CD4-positive, alpha-beta T cell treated with Interleukin-17A for 4 hours (primary cell): ENCODE data around the gene TMEM158.

Source experiments
- DNase-seq: peaks from one replicate; pipeline ENCODE4 v3.0.0-alpha.2; 2020; ENCODE audit warnings: mixed read lengths

The TMEM158 gene

DNA sequence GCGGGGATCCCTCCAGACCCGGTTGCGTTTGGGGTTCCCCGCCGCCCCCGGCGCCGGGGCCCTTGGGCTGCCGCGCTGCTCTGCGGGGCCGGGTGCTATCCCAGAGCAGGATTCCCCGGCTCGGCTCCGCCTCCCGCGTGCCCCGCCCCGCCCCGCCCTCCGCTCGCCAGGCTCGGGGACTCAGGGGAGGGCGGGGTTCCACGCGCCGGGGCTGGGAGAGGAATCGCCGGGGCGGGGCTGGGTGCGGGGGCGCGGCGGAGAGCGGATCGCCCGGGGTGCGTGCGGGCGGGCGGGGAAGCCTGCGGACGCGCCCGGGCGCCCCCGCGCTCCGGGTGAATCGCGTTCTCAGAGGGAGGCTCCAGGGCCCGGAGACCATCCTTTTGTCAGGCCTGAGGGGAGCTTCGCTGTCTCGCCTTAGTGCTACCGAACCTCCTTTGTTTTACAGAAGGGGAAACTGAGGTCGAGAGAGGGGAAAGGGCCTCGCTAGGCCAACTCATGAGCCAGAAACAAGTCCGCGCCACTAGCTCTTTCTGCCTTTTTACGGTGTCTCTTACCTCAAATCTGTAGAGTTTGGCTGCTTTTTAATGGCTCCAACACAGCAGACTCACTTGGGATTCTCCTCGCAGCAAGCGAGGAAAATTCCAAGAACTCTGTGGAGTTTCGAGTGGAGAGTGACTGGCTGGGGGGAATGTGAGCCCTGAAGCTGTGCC is at the start of gene TMEM158:
Gene TMEM158, minus strand, starts transcription at position 82 of the 710 bp plus-strand sequence. CDS start 260 bp downstream, outside the sequence.
- DNase-seq = peak; percentile 88

DNA sequence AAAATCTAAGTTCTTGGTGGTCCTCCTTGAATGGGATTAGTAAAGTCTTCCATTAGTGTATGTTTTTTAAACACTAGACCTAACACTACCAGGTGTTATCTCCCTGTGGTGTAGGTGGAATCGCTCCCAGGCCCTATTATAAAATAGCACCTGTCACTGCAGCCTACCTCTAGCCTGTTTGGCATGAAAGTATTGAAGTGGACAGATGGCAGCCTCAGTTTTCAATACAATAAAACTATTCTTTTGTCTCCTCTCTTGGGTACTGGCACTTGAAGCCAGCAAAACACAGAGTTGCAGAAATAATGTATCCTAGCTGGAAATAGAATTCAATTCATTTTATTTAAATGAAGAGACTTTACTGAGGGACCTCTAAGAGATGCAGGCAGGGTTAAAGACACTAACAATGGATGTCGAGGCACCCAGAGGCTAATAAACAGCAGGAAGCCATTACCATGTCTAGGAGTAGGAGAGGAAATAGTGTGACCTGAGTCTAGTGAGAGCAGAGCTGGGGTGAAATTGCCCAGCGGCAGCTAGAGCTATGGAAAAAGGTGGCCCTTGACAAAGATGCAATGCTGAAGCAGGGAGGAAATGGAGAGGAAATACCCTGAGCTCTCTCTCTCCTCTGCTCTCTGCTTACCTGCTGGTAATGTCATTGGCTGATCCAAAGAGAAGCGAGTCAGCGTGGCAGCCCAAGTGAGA is 49.1 kb upstream of the TMEM158 start:
- DNase-seq = no peak

DNA sequence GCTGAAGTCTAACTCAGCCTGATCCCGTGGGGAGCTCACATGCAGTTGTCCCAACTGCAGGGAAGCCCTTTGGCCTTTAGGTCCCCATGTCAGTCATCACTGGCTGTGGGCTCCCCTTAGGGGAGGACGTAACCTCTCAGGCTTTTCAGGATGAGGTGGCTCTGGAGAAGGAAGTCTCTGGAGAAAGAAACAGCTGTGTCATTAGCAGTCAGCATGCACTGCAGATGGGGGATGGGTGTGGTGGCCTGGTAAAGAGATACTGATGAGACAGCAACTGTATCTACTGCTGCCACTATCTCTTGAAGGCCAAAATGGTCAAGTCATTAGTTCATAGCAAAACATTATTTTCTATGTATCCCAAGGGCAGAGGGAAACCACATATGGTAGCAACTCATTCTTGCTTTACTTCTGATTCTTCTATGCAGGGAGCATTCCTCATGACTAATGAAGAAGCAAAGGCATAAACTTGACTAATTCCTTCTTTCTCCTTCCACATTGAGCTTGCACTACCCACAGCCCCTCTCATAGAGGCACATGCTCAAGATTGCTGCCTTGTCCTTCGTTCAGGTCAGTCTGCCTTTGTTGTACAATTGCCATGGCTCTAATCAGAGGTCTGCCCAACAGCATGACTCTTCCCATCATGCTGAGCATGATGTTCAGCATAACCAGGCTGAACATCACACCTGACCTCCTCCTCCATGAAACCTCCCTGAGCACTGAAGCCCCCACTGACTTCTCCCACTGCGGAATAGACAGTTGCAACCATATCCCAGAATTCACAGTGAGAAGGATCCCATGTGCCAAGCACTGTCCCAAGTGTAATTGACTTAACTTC is 47.8 kb upstream of the TMEM158 start:
- no peak for DNase-seq

DNA sequence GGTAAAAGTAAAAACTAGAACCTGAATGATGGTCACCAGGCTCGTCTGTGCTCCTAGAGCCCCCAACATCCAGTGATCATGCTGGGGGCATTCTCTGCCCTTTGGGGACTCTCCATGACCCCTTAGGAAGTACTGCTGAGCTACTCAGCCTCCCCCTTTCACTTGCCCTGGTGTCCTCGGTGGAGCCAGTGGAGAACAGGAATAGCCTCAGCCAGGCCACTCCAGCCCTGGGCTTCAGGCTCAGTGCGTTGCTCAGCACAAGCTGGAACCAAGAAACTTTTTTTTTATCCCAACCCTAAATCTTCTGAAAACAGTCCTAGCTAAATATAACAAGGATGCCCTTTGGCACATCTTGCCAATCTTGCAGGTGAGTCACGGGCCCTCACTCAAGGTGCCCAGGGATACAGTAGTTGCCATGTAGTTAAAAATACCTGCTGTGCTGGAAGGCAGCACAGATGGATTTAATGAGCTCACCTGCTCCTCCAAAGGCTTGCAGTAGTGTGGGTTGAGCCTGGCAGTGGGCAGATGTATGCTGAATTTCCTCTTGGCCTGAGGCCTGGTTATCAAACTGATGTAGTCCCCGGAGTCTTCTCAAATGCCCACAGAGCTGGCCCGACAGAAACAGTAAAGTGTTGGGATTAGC is 46.9 kb upstream of the TMEM158 start:
- DNase-seq = no peak

DNA sequence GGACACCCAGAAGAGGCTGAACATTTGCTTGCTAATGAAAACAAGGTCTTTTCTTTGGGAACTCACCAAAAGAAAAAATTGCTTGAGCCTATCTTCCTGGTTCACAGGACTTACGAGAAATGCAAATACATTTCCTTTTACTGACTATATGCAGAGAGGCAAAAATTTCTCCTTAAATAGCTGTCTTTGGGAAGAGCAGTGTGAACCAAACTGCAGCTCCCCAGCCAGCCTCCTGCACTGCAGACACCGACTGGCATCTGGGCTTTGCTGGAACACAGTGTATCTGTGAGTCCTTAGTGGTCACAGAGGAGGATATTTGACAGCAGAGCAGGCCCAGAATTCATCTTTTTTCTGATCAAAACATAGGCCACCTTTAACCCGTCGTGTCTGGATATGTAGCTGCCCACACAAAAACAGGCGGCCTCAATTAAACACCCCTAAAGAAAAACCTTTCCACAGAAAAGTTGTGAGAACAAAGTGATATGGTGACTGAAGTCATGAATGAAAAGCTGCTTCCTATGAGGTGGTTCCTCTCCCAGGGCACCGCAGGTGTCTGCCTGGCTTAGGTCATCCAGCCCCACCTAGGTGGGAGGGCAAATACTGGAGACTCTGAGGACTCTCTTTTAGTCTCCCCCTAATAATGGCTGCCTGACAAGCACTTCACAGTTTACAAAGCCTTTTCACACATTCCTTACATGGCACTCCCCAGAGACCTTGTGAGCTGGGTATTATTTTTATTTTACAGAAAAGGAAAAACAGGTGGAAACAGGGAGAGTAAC is 46.1 kb upstream of the TMEM158 start:
- no peak for DNase-seq

DNA sequence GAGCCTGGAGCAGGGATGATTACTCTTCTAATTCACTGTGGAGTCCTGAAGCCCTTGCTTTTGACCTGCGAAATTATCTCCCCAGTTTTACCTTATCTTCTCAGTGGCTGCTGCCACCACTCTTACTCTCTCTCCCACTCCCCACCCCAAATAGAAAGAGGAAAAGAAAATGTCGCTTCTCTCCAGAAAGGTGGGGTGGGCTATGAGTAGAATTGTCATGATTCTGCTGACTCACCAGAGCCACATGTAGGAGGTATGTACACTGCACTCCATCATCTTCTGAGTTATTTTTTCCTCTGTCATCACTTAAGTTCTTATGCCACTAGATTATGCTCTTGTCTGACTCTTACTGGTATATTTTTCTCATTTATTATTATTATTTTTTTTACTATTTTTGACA is 43.9 kb upstream of the TMEM158 start:
- DNase-seq = no peak

DNA sequence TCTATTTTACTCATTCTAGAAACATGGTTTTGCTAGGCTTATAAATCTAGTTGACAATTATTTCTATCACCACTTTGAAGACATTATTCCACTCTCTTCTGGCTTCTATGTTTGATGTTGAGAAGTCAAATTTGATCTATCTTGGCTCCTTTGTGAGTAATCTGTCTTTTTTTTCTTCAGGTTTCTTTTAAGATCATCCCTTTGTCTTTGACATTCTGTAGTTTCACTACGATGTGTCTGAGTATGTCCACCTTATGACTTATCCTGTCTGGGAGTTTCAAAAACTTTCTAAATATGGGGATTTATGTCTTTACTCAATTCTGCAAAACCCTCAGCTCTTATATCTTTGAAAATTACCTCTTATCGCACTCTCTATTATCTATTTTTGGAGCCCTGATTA is 41.0 kb upstream of the TMEM158 start:
- no peak for DNase-seq

- no peak for DNase-seq
Observed at GRCh38 chr3:45261333-45262110, 35.4 kb upstream of the TMEM158 start.

DNA sequence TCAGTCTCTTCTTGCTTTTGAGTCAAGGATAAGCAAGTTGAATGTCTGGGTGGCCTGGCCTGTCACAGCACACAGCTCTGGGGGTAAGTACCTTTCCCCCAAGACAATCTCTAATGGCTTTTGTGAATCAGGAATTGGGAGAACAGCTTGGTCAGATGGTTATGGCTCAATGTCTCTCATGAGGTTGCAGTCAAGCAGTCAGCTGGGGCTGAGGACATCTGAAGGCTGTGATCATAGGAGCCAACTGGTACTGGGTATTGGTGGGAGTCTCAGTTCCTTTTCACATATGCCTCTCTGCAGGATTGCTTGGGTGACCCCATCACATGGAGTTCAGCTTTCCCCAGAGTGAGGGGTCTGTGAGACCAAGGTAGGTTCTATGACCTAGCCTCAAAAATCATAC is 33.0 kb upstream of the TMEM158 start:
- no peak for DNase-seq

- no peak for DNase-seq
Observed at GRCh38 chr3:45258317-45258716, 32.2 kb upstream of the TMEM158 start.

GRCh38 chr3:45253316-45253715 is 27.2 kb upstream of the TMEM158 start:
- DNase-seq = no peak

DNA sequence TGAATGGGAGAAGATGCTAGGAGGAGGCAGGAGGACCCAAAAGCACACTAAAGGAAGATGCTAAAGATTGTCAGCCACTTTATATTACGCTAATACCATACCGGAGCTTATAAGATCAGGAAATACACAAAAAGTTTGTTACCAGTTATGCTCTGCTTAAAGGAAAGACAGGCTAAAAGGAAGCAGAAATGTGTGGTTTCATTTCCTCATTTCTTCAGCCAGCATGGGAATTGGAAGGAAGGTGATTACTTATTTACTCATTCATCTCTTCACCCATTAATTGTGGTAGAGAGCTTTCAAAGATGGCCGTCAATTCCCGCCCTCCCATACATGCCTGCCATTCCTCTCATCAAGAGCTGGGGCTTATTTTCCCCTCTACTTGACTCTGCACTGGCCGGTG is 26.7 kb upstream of the TMEM158 start:
- no peak for DNase-seq

DNA sequence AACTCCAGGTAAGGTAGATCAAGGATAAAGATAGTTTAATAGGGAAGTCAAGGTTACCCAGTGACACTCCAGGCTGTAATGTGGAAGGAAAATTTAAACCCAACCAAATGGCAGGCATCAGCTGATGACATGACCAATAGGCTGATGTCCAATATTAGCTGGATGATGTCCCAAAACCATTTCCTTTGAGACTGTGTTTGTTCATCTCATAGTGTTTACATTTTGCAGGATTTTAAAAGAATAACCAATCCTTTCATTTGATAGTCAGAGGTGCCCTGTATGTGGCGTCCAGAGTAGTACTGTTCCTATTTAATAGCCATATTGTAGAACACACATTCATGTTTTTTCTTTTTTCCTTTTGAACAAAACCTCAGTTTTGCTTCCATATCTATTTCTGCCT is 23.3 kb upstream of the TMEM158 start:
- no peak for DNase-seq

DNA sequence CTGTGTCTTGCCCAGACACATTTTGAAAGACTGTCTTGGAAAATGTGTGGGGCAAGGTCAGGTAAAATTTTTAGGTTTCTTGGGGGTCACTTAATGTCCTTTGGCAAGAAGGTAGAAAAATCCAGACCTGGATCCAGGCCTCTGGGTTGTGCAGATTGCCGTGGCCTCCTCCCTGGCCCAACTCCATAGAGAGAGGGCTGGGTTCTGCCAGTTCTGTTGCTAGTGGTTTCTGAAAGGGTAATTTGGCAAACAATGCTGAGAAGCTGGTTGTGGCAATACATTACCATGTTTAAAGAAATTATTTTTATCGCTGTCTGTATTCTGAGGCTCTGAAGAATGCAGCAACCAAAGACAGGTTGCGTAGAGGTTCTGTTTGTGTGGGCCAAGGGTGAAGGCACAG is 20.2 kb upstream of the TMEM158 start:
- no peak for DNase-seq

GRCh38 chr3:45244356-45244755 is 18.3 kb upstream of the TMEM158 start:
- no peak for DNase-seq

DNA sequence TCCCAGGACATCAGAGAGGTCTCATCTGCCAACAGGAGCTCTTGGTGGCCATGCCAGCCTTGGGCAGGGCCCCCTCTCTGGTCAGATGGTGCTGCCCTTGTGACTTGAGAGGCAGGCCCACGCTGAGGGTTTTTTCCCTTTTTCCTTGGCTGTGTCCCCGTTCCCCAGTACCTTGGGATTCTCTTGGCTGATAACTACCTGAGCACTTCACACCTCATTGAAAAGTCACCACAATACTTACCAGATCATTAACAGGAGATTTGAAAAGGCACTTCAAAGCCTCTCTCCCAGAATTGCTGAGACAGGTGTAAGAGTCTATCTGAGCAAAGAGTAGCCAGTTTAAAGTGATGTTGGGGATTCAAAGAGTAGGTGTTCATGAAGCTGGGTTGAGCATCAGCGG is 15.1 kb upstream of the TMEM158 start:
- DNase-seq = no peak

GRCh38 chr3:45240292-45240691 is 14.2 kb upstream of the TMEM158 start:
- DNase-seq = no peak

GRCh38 chr3:45239254-45239653 is 13.2 kb upstream of the TMEM158 start:
- DNase-seq = no peak

DNA sequence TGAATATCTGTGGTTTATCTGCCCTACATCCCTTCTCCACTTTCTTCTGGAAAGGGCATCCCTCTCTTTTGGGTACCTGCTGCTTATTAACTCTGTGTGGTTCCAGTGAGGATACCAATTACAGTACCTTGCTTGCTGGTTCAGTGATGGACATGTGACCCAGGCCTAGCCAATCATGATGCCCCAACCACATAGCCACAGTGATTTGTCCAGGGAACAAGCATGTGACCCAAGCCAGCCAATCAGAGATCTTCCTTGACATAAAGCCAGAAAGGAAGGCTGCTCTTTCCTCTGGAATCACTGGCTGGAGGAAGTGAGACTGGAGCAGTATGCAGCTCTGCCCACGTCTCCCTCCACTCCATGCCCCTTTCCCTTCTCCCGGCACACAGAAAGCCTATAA is 10.9 kb upstream of the TMEM158 start:
- DNase-seq = no peak

DNA sequence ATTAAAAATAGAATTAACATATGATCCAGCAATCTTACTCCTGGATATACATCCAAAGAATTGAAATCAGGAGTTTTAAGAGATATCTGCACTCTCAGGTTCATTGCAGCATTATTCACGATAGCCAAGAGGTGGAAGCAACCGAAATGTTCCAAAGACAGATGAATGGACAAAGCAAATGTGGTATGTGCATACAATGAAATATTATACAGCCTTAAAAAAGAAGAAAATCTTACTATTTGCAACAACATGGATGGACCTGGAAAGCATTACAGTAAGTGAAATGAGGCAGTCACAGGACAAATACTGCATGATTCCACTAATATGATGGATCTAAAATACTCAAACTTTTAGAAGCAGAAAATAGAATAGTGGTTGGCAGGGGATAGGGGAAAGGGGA is 9.3 kb upstream of the TMEM158 start:
- DNase-seq = no peak

GRCh38 chr3:45234250-45234649 is 8.2 kb upstream of the TMEM158 start:
- no peak for DNase-seq

- DNase-seq = no peak
Observed at GRCh38 chr3:45232521-45232920, 6.4 kb upstream of the TMEM158 start.
